SK-N-SH (cell line): ENCODE measurements around the gene NPS. TPM values are rescaled to one million over a fixed set of nuclear protein-coding genes. Genes with fewer than 3 reads are reported as not detected.

ENCODE experiments used
- CTCF ChIA-PET: fragments of 300-600, 350-600 bp; formaldehyde crosslinking; extraction: SDS; loops from one replicate; lab custom pipeline; 2021; lab: Yijun Ruan, JAX
- POLR2A ChIA-PET: fragments of 350-600 bp; sonication (Branson Sonifier 250); formaldehyde crosslinking; extraction: SDS; loops from one replicate; lab custom pipeline; 2020; ENCODE audit warnings: antibody characterized with exemption, inconsistent platforms; lab: Yijun Ruan, JAX
- DNase-seq: peaks from one replicate; pipeline ENCODE4 v3.0.0; 2012
- H2AFZ ChIP-seq: fragments of 200-600 bp; sonication (generic); 2 replicates; pipeline ENCODE4 v1.8.1; 2016; ENCODE audit warnings: antibody characterized with exemption, mild to moderate bottlenecking, low read depth
- H3F3A ChIP-seq: fragments of 200-600 bp; sonication (generic); replicated peaks from 2 replicates; pipeline ENCODE3; 2016; ENCODE audit warnings: antibody characterized with exemption, mild to moderate bottlenecking; ENCODE audit not compliant: insufficient read depth
- H3K27ac ChIP-seq, 2 experiments: fragments of 200-500 bp in 1 of 2; fragments of 200-600 bp in 1 of 2; sonication (Bioruptor generic) in 1 of 2; sonication (generic), shearing (Covaris generic) in 1 of 2; 2 replicates each; pipeline versions ENCODE4 v1.5.1 to v1.6.1; 2014 to 2016; ENCODE audit warnings: low read depth in 2 of 2, inconsistent platforms in 1 of 2, low read length in 1 of 2, mild to moderate bottlenecking in 1 of 2, mixed read lengths in 1 of 2
- H3K27me3 ChIP-seq: fragments of 200-600 bp; sonication (generic), shearing (Covaris generic); 2 replicates; pipeline ENCODE4 v1.6.1; 2016; ENCODE audit warnings: mixed run types; ENCODE audit not compliant: insufficient read depth
- H3K36me3 ChIP-seq, 2 experiments: fragments of 200-500 bp in 1 of 2; fragments of 200-600 bp in 1 of 2; sonication (Bioruptor generic) in 1 of 2; sonication (generic) in 1 of 2; replicated peaks in 1 of 2; 2 replicates each; pipeline versions ENCODE3 to v1.5.1; 2014 to 2016; ENCODE audit warnings: low read length in 1 of 2, mild to moderate bottlenecking in 1 of 2; ENCODE audit not compliant: insufficient read depth in 2 of 2, control insufficient read depth in 1 of 2
- H3K4me1 ChIP-seq, 2 experiments: fragments of 200-500 bp in 1 of 2; fragments of 200-600 bp in 1 of 2; sonication (Bioruptor generic) in 1 of 2; sonication (generic), shearing (Covaris generic) in 1 of 2; 2 replicates each; pipeline versions ENCODE4 v1.5.1 to v1.6.1; 2014 to 2016; ENCODE audit warnings: low read depth in 1 of 2, low read length in 1 of 2, mixed run types in 1 of 2; ENCODE audit not compliant: insufficient read depth in 2 of 2, control insufficient read depth in 1 of 2
- H3K4me2 ChIP-seq: fragments of 200-600 bp; sonication (generic), shearing (Covaris generic); 2 replicates; pipeline ENCODE4 v1.6.1; 2017; ENCODE audit warnings: mixed run types
- H3K4me3 ChIP-seq, 2 experiments: fragments of 200-500 bp in 1 of 2; fragments of 200-600 bp in 1 of 2; sonication (Bioruptor generic) in 1 of 2; sonication (generic), shearing (Covaris generic) in 1 of 2; 2 replicates each; pipeline versions ENCODE4 v1.5.1 to v1.8.1; 2014 to 2016; ENCODE audit warnings: low read depth in 2 of 2, inconsistent platforms in 1 of 2, low read length in 1 of 2, mild to moderate bottlenecking in 1 of 2, mixed read lengths in 1 of 2, moderate library complexity in 1 of 2
- H3K79me2 ChIP-seq: fragments of 200-600 bp; sonication (generic); 2 replicates; pipeline ENCODE4 v1.8.1; 2017; ENCODE audit warnings: mild to moderate bottlenecking; ENCODE audit not compliant: insufficient read depth
- H3K9ac ChIP-seq: fragments of 200-600 bp; sonication (generic); 2 replicates; pipeline ENCODE4 v1.6.1; 2017; ENCODE audit warnings: mixed run types
- H3K9me2 ChIP-seq: fragments of 200-600 bp; sonication (generic); 2 replicates; pipeline ENCODE4 v1.6.1; 2017; ENCODE audit warnings: mixed run types
- H3K9me3 ChIP-seq: fragments of 200-600 bp; sonication (generic); 2 replicates; pipeline ENCODE4 v1.6.1; 2017; ENCODE audit warnings: mixed run types, mild to moderate bottlenecking, moderate library complexity
- H4K20me1 ChIP-seq: fragments of 200-600 bp; sonication (generic); 2 replicates; pipeline ENCODE4 v1.6.1; 2017; ENCODE audit warnings: mild to moderate bottlenecking, mixed run types; ENCODE audit not compliant: insufficient read depth
- CTCF ChIP-seq: fragments of 200-600 bp; sonication (generic); IDR thresholded peaks from 2 replicates; pipeline ENCODE4 v1.6.1; 2017; ENCODE audit warnings: antibody characterized with exemption, mild to moderate bottlenecking, moderate library complexity
- ELF1 ChIP-seq: IDR thresholded peaks from 2 replicates; pipeline ENCODE4 v1.4.0; 2012
- EP300 ChIP-seq, 2 experiments: IDR thresholded peaks; 2 replicates each; pipeline versions ENCODE4 v1.4.0 to v1.6.1; 2012; ENCODE audit warnings: borderline replicate concordance in 1 of 2, low read depth in 1 of 2, low read length in 1 of 2
- FOSL2 ChIP-seq: IDR thresholded peaks from 2 replicates; pipeline ENCODE4 v1.4.0; 2012; ENCODE audit warnings: low read depth, mild to moderate bottlenecking, moderate library complexity, borderline replicate concordance
- FOXJ3 ChIP-seq: sonication (generic); formaldehyde crosslinking; IDR thresholded peaks from 2 replicates; pipeline ENCODE4 v1.5.1; 2020; ENCODE audit warnings: mild to moderate bottlenecking, missing genetic modification reagents
- GABPA ChIP-seq: IDR thresholded peaks from 2 replicates; pipeline ENCODE4 v1.4.0; 2012; ENCODE audit warnings: low read depth, mild to moderate bottlenecking
- JUND ChIP-seq: IDR thresholded peaks from 2 replicates; pipeline ENCODE4 v1.4.0; 2012
- PBX3 ChIP-seq: IDR thresholded peaks from 2 replicates; pipeline ENCODE4; 2012
- RCOR1 ChIP-seq: fragments of 150-350 bp; IDR thresholded peaks from 2 replicates; pipeline ENCODE4 v1.6.1; 2017; ENCODE audit warnings: antibody characterized with exemption, low read length
- TEAD4 ChIP-seq: IDR thresholded peaks from 2 replicates; pipeline ENCODE4 v1.4.0; 2012; ENCODE audit warnings: mild to moderate bottlenecking, borderline replicate concordance; ENCODE audit not compliant: insufficient read depth
- USF1 ChIP-seq: IDR thresholded peaks from 2 replicates; pipeline ENCODE4 v1.4.0; 2012; ENCODE audit warnings: low read depth, borderline replicate concordance
- USF2 ChIP-seq: fragments of 150-350 bp; IDR thresholded peaks from 2 replicates; pipeline ENCODE4 v1.6.1; 2017; ENCODE audit warnings: antibody characterized with exemption, low read length, low read depth, borderline replicate concordance
- WGBS: methylation state at CpG from one replicate; pipeline ENCODE4 v1.1.6; 2017; ENCODE audit warnings: low lambda C conversion rate; 5-methylcytosine and 5-hydroxymethylcytosine counted together
- polyA plus RNA-seq, 3 experiments: library from polyadenylated mRNA; depleted of rRNA; stranded (reverse); fragments of >200 nt; gene quantifications; 2 replicates each; pipeline ENCODE4 v1.2.3, GENCODE V29; 2012
- TF ChIP-seq, protein P1 (sequence below): fragments of 150-350 bp; IDR thresholded peaks from 2 replicates; pipeline ENCODE4 v1.6.1; 2016; ENCODE audit warnings: mild to moderate bottlenecking, low read depth, low read length
- TF ChIP-seq, protein P2 (sequence below): IDR thresholded peaks from 2 replicates; pipeline ENCODE4 v1.4.0; 2012; ENCODE audit warnings: low read depth, borderline replicate concordance

NPS gene
- polyA plus RNA-seq, 1 of the 3 experiments (the other 2 are of a cell fraction), result not detected

DNA sequence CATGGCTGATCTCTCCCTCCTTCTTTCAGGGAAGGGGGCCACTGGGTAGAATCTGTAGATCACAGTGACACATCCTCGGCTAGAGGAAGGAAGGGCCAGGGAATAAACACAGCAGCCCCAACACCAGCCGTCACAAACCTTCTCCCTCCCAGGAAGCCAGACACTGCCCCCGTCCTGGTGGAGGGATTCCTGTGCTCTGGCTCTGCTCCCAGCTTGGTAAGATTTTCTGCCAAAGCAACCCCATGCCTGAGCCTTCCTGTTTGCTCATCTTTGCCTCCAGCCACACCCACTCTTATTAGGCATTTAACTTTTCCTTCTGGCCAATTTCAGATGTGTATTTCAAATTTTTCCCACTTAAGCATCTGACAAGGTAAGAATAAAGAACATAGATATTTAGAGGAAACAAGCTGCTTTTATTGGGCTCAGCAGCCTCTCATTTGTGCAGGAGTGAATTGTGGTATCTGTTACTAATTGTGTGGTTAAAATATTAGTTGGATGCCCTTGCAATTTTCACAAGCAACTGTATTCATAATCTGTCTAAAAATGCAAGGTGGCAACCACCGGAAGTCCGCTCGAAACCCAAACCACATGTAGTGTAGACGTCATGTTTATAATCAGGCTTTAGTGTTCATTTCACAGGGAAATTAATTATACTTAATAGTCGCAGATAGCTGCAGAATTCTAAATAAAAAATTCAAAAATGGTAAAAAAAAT is 13.2 kb upstream of the NPS start (continued):
- TF ChIP-seq GABPA, result no peak
- no peak for TF ChIP-seq PBX3

DNA sequence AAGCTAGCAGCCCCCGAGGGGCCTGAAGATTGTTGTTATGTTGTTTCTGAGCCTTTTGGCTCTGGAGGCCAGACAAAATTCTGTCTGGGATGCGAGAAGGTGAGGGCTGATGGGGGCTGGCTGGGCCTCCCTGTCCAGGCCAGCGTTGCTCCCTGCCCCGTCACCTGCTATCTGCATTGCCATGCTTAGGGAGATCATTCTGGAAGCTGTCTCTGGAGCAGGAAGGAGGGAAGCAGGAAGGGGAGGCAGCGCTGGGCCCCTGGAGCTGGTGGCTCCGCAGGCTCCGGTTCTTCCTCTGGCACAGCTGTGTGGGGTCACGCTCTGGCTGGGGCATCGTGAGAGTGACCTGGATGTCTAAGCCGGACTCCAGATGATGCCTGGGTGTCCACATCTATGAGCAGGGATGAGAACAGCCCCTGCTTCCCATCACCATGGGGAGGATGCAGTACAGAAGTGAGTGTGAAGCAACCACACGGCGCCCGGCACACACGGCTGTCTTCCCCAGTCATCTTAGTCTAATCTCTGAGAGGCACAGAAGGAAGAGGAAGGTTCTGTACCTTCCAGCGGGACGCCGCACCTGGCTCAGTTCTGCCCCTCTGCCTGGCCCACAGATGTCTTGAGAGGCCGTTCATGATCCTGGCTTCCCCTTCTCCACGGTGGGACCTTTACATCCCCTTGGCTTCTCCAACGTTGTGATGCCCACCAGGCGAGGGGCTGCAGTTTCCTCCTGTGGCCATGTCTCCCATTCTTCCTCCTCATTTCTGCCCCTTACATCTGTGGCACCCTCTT is 11.9 kb upstream of the NPS start:
- ChIA-PET POLR2A (no interaction called here), CTCF (no interaction called here)
- no peaks in the 10 kb centered on the region for H3K27me3 ChIP-seq
- no peaks in the 10 kb centered on the region for H3K79me2 ChIP-seq
- no peak overlapping the region for H2AFZ ChIP-seq
- H3K9ac ChIP-seq, result no peak overlapping the region
- TF ChIP-seq ELF1 (no peak), TEAD4 (no peak), USF2 (no peak), FOSL2 (no peak), CTCF (no peak), USF1 (no peak), JUND (no peak), PBX3 (no peak), EP300 (IDR thresholded peaks at IDR 0.05; ENCODE audit: borderline replicate concordance in 1 of 2, low read depth in 1 of 2, low read length in 1 of 2) (no peak), RCOR1 (no peak), FOXJ3 (CRISPR knock-in tag) (no peak)
- TF ChIP-seq, protein P1, sequence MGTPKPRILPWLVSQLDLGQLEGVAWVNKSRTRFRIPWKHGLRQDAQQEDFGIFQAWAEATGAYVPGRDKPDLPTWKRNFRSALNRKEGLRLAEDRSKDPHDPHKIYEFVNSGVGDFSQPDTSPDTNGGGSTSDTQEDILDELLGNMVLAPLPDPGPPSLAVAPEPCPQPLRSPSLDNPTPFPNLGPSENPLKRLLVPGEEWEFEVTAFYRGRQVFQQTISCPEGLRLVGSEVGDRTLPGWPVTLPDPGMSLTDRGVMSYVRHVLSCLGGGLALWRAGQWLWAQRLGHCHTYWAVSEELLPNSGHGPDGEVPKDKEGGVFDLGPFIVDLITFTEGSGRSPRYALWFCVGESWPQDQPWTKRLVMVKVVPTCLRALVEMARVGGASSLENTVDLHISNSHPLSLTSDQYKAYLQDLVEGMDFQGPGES, result no peak
- TF ChIP-seq, protein P2, sequence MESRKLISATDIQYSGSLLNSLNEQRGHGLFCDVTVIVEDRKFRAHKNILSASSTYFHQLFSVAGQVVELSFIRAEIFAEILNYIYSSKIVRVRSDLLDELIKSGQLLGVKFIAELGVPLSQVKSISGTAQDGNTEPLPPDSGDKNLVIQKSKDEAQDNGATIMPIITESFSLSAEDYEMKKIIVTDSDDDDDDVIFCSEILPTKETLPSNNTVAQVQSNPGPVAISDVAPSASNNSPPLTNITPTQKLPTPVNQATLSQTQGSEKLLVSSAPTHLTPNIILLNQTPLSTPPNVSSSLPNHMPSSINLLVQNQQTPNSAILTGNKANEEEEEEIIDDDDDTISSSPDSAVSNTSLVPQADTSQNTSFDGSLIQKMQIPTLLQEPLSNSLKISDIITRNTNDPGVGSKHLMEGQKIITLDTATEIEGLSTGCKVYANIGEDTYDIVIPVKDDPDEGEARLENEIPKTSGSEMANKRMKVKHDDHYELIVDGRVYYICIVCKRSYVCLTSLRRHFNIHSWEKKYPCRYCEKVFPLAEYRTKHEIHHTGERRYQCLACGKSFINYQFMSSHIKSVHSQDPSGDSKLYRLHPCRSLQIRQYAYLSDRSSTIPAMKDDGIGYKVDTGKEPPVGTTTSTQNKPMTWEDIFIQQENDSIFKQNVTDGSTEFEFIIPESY, result no peak
- no peaks in the 10 kb centered on the region for H3K36me3 ChIP-seq
- H3K9me3 ChIP-seq, result no peaks in the 10 kb centered on the region
- no peaks in the 10 kb centered on the region for H3F3A ChIP-seq
- no peak overlapping the region for H3K27ac ChIP-seq
- H3K4me2 ChIP-seq, result no peak overlapping the region
- no peaks in the 10 kb centered on the region for H3K4me1 ChIP-seq
- no peaks in the 10 kb centered on the region for H3K9me2 ChIP-seq
- no peak overlapping the region for H3K4me3 ChIP-seq
- WGBS, result 28% methylated on average over 8 of the region's 21 CpGs
- DNase-seq, result no peak
- no peaks in the 10 kb centered on the region for H4K20me1 ChIP-seq
